KMS-11 (cell line): ENCODE measurements around the gene MYMX.

Source experiments
- H2AFZ ChIP-seq: fragments of 200-600 bp; sonication (generic); 2 replicates; pipeline ENCODE4 v1.6.1; 2016; ENCODE audit warnings: antibody characterized with exemption, mixed run types, low read depth
- H3K27ac ChIP-seq: fragments of 200-600 bp; sonication (generic); 2 replicates; pipeline ENCODE4 v1.6.1; 2016; ENCODE audit warnings: mild to moderate bottlenecking, mixed run types
- H3K27me3 ChIP-seq: fragments of 200-600 bp; sonication (generic); 2 replicates; pipeline ENCODE4 v1.6.1; 2017; ENCODE audit warnings: mild to moderate bottlenecking, low read depth, mixed run types, moderate library complexity; ENCODE audit not compliant: insufficient read depth
- H3K36me3 ChIP-seq: fragments of 200-600 bp; sonication (generic); 2 replicates; pipeline ENCODE4 v1.6.1; 2017; ENCODE audit warnings: mild to moderate bottlenecking, mixed run types; ENCODE audit not compliant: insufficient read depth
- H3K4me1 ChIP-seq: fragments of 200-600 bp; sonication (generic); 2 replicates; pipeline ENCODE4 v1.6.1; 2016; ENCODE audit warnings: mild to moderate bottlenecking, low read depth, mixed run types; ENCODE audit not compliant: poor library complexity, severe bottlenecking
- H3K4me2 ChIP-seq: fragments of 200-600 bp; sonication (generic); 2 replicates; pipeline ENCODE4 v1.7.0; 2016; ENCODE audit warnings: mild to moderate bottlenecking, mixed run types
- H3K4me3 ChIP-seq: fragments of 200-600 bp; sonication (generic); IDR thresholded peaks from 2 replicates; pipeline ENCODE4 v1.6.1; 2017; ENCODE audit warnings: low read depth, low read length, mixed read lengths; ENCODE audit not compliant: insufficient read depth
- H3K79me2 ChIP-seq: fragments of 200-600 bp; sonication (generic); 2 replicates; pipeline ENCODE4 v1.6.1; 2016; ENCODE audit warnings: low read depth, mixed run types; ENCODE audit not compliant: insufficient read depth
- H3K9ac ChIP-seq: fragments of 200-600 bp; sonication (generic); 2 replicates; pipeline ENCODE4 v1.6.1; 2016; ENCODE audit warnings: mild to moderate bottlenecking, mixed run types
- H4K20me1 ChIP-seq: fragments of 200-600 bp; sonication (generic); 2 replicates; pipeline ENCODE4 v1.6.1; 2016; ENCODE audit warnings: mild to moderate bottlenecking, mixed run types; ENCODE audit not compliant: insufficient read depth
- TF ChIP-seq, protein P1 (sequence below): fragments of 200-600 bp; sonication (generic); conservative IDR thresholded peaks from 2 replicates; pipeline ENCODE4 v1.6.1; 2017; ENCODE audit warnings: low read depth, mild to moderate bottlenecking, antibody characterized with exemption, low read length, moderate library complexity, mixed read lengths

The MYMX gene

DNA sequence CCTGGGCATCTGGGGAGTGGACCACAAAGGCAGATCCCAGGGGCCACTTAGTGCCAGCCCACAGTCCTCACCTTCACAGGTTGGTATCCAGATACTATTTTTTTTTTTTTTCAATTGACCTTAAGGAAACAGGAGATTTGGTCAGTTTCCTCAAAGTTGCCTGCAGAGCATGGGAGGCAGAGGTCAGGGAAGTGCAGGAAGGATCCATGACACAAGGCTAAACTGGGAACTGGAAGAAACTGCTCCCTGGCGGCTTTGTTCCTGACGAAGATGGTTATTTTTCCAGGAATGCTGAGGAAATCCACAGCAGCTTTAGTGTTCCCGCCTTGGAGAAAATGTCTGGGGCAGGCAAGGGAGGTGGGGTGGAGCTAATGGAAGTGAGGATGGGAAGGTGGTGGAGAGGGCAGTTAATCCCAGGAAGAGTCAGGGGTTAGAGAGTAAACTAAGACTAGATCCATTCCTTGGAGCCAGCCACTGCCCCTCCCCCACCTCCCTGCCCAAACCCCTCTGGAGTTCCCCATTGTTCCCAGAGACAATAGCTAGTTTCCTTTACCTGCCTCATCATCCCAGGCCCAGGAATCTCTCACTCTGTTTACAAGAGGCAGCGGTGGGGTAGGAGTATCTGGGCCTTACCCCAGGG lies 14.3 kb upstream of the MYMX start:
- H3K79me2 ChIP-seq = no peaks in the 10 kb centered on the region
- no peak overlapping the region for H3K4me3 ChIP-seq
- no peaks in the 10 kb centered on the region for H3K4me1 ChIP-seq
- H2AFZ ChIP-seq = no peak overlapping the region
- H3K9ac ChIP-seq = no peak overlapping the region
- no peak overlapping the region for H3K27ac ChIP-seq
- no peaks in the 10 kb centered on the region for H3K36me3 ChIP-seq
- H3K27me3 ChIP-seq = no peaks in the 10 kb centered on the region
- TF ChIP-seq, protein P1, sequence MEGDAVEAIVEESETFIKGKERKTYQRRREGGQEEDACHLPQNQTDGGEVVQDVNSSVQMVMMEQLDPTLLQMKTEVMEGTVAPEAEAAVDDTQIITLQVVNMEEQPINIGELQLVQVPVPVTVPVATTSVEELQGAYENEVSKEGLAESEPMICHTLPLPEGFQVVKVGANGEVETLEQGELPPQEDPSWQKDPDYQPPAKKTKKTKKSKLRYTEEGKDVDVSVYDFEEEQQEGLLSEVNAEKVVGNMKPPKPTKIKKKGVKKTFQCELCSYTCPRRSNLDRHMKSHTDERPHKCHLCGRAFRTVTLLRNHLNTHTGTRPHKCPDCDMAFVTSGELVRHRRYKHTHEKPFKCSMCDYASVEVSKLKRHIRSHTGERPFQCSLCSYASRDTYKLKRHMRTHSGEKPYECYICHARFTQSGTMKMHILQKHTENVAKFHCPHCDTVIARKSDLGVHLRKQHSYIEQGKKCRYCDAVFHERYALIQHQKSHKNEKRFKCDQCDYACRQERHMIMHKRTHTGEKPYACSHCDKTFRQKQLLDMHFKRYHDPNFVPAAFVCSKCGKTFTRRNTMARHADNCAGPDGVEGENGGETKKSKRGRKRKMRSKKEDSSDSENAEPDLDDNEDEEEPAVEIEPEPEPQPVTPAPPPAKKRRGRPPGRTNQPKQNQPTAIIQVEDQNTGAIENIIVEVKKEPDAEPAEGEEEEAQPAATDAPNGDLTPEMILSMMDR = no peak
- H3K4me2 ChIP-seq = no peak overlapping the region
- H4K20me1 ChIP-seq = no peaks in the 10 kb centered on the region

DNA sequence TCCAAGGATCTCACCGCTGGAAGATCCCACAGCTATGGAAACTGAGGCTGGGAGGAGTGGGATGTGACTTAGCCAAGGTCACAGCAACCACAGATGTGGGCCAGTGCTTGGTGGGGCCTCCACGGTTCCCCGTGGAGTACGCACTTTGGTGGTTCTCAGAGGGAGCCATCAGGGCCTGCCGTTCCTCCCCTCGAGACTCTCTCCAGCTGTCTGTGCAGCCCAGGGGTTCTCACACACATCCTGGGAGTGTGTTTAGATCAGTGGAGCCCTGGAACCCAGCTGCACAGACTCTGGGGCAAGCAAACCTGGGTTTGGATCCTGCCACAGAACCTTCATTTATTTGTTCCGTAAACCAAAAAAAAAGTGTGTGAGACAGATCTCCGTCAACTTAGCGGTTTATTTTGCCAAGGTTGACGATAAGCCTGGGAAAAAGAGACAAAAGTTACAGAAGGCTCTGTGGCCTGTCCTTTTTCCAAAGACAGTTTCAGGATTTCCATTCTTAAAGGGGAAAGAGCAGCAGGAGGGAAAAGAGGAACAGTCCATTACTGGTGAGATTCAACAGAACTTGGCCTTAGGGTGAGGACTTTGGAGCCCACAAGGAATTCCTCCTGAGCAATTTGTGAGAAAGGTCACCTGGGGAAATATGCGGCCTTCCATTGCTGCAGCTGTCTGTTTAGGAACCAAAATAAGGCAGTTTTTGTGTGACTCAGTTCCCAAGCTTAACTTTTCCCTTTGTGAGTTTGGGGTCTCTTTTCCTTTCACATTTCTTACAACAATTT lies 13.6 kb upstream of the MYMX start:
- Histone ChIP-seq H4K20me1 (no peaks in the 10 kb centered on the region), H3K4me1 (no peaks in the 10 kb centered on the region), H3K27ac (no peak overlapping the region), H2AFZ (no peak overlapping the region), H3K79me2 (no peaks in the 10 kb centered on the region), H3K9ac (no peak overlapping the region), H3K4me3 (no peak overlapping the region), H3K4me2 (no peak overlapping the region), H3K36me3 (no peaks in the 10 kb centered on the region), H3K27me3 (no peaks in the 10 kb centered on the region)
- TF ChIP-seq, protein P1 = no peak

DNA sequence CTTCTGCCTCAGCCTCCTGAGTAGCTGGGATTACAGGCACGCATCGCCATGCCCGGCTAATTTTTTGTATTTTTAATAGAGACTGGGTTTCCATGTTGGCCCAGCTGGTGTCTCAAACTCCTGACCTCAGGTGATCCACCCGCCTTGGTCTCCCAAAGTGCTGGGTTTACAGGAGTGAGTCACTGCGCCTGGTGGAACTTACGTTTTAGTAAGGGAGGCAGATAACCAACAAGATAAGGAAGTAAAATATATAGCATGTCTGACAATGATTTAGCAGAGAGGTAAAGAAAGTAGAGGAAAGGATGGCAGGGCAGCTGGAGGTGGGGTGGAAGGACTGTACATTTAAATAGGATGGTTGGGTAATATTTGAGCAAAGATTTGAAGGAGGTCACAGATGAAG lies 12.8 kb upstream of the MYMX start:
- Histone ChIP-seq H3K9ac (no peak overlapping the region), H2AFZ (no peak overlapping the region), H3K36me3 (no peaks in the 10 kb centered on the region), H3K4me3 (no peak overlapping the region), H3K4me1 (no peaks in the 10 kb centered on the region), H3K27me3 (no peaks in the 10 kb centered on the region), H4K20me1 (no peaks in the 10 kb centered on the region), H3K79me2 (no peaks in the 10 kb centered on the region), H3K4me2 (no peak overlapping the region), H3K27ac (no peak overlapping the region)
- TF ChIP-seq, protein P1 = no peak

DNA sequence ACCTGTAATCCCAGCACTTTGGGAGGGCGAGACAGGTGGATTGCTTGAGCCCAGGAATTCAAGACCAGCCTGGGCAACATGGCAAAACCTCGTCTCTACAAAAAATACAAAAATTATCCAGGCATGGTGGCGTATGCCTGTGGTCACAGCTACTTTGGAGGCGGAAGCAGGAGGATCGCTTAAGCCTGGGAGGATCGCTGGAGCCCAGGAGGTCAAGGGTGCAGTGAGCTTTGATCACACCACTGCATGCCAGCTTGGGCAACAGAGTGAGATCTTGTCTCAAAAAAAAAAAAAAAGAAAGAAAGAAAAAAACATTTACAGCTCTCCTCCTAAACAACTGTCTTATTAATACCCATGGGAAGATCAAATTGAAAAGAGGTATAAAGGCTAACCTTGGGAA lies 8.8 kb upstream of the MYMX start:
- H3K27me3 ChIP-seq = no peaks in the 10 kb centered on the region
- H3K27ac ChIP-seq = no peak overlapping the region
- H3K9ac ChIP-seq = no peak overlapping the region
- H3K4me1 ChIP-seq = no peaks in the 10 kb centered on the region
- no peak overlapping the region for H3K4me2 ChIP-seq
- H2AFZ ChIP-seq = no peak overlapping the region
- H3K79me2 ChIP-seq = no peaks in the 10 kb centered on the region
- no peaks in the 10 kb centered on the region for H3K36me3 ChIP-seq
- TF ChIP-seq, protein P1 = no peak
- H4K20me1 ChIP-seq = no peaks in the 10 kb centered on the region
- H3K4me3 ChIP-seq = no peak overlapping the region
